ENCODE results near the gene MSRB1.

- TF ChIP-seq CTCF (IDR thresholded peaks at IDR 0.05) = no peak
- no peak for TF ChIP-seq ESRRA (CRISPR knock-in tag; IDR thresholded peaks at IDR 0.05; ENCODE audit: borderline replicate concordance)
- TF ChIP-seq NR2C2 (CRISPR knock-in tag; IDR thresholded peaks at IDR 0.05) = no peak
- no peak for TF ChIP-seq CREB1 (CRISPR knock-in tag; IDR thresholded peaks at IDR 0.05)
- 0 out of 2 replicates have a peak, but pooled peaks have one; percentile 71 for TF ChIP-seq NR3C1 (CRISPR knock-in tag; conservative IDR thresholded peaks at IDR 0.05; ENCODE audit: low read depth)
- no peak for TF ChIP-seq CREM (CRISPR knock-in tag; IDR thresholded peaks at IDR 0.05)
- TF ChIP-seq RELA (CRISPR knock-in tag; IDR thresholded peaks at IDR 0.05; ENCODE audit: borderline replicate concordance) = no peak
- no peak for TF ChIP-seq AFF4 (CRISPR knock-in tag; IDR thresholded peaks at IDR 0.05; ENCODE audit: borderline replicate concordance)
- no peak for TF ChIP-seq ATF2 (CRISPR knock-in tag; IDR thresholded peaks at IDR 0.05; ENCODE audit: borderline replicate concordance, low read depth)
- TF ChIP-seq ZNF138 (CRISPR knock-in tag; conservative IDR thresholded peaks at IDR 0.05) = no peak
These were observed 46.5 kb upstream of the MSRB1 start, which contains the start of gene SYNGR3 for GRCh38 chr16:1989209-1990100.

All from WTC11 (cell line).